T-helper 9 cell (primary cell): ENCODE measurements around the gene CIRBP.

Experiments
- DNase-seq: peaks from one replicate; pipeline ENCODE4 v3.0.0-alpha.2; 2020

The CIRBP gene

DNA sequence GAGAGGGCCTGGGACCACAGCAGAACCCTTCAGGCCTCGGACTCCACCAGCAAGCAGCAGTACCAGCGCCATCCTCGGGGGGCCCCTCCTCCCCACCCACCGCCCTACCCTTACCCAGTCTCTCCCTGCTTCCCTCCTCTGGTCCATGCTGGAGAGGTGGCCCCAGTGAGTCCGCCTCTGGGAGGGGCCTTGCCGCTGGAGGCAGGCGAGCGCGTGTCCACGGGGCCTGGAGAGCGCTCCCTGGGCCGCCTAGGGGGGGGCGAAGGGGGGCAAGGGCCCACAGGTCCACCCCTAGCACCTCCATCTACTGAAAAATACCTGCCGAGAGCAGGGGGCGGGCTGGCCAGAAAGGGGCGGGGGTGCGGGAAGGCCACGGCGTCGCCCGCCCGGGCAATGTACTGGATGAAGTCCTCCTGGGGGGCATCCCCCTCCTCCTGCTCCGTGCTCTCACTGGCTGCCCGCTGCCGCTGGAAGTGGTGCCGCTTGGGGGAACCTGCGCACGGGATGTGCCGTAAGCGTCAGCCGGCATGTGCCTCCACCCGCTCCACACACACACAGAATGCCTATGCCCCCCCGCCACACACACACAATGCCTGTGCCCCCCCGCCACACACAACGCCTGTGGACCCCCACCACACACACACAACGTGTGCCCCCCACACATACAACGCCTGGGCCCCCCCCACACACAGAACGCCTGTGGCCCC lies 38.2 kb upstream of the CIRBP start:
- DNase-seq: no peak

DNA sequence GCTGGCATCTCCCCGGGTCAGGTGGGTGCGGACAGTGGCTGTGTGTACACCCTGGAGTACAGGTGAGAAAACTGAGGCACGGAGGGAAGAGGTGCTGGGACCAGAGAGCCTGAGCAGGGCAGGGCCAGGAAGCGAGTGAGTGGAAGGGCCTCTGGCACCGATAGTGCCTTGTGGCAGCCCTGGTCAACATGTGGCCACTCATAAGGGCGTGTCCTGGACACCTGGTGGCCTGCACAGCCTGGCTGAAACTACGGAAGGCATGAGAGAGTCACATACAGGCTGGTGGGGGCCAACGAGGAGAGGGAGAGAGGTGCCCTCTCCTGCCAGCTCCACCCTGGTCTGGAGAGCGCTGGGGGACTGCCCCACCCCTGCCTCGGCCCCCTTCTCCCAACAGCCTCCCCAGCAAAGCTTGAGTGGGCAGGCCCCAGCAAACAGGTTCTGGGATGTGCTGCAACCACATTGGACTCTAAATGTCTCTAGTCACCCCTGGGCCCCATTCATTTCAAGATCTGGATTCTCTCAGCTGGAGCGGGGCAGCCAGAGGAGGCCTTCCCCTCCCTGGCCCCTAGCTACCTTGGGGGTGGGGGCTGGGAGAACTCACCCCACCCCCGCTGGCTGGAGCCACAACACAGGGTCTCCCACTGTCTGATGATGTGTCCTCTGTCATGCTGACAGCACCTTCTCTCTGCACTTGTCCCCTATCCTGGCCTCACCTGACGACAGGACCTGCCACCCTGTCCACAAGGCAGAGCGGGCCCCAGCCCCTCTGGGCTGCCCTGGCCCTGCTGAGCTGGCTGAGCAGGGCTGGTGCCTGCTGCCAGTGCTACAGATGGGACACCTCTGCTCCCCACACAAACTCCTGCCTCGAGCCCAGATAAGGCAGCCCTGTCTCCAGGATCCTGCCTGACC lies 37.1 kb upstream of the CIRBP start:
- DNase-seq: no peak

DNA sequence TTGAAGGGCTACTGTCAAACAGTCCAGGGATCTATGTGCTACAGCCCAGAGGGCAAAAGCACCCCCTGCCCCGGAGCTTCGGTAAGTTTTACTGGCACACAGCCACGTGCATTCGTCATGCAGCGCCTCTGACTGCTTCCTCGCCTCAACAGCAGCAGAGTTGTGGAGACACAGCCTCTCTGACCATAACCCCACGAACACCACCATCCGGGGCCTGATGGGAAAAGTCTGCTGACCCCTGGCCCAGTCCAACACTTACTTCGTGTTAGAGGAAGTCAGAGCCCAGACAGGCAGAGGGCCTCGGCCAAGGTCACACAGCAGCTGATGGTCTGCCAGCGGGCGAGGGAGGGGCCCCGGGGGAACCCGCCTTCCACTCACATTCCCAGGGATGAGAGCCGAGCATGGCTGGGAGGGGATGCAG lies 36.5 kb upstream of the CIRBP start:
- no peak for DNase-seq

DNA sequence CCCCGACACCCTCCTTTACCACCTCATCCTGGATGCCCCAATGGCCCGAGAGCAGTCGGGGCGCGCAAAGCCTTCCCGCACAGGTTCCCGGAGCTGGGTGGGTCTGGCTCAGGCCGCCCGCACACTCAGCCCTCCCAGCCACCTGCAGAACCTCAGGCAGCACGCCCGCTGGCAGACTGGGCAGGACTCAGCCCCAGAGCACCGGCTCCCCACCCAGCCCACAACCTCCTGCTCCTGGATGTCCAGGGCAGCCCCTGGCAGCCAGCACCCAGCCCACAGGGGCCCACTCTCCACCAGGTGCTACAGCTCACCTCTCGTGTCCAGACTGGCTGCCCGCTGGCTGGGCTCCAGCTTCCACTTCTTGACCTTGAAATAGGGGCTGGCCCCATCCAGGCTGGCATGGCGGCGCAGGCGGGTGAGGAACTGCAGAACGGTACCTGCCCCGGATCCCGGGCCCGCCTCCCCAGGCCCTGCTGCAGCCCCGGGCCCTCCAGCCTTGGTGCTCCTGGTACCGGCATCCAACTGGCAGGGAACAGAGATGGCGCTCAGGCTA lies 35.9 kb upstream of the CIRBP start:
- no peak for DNase-seq

DNA sequence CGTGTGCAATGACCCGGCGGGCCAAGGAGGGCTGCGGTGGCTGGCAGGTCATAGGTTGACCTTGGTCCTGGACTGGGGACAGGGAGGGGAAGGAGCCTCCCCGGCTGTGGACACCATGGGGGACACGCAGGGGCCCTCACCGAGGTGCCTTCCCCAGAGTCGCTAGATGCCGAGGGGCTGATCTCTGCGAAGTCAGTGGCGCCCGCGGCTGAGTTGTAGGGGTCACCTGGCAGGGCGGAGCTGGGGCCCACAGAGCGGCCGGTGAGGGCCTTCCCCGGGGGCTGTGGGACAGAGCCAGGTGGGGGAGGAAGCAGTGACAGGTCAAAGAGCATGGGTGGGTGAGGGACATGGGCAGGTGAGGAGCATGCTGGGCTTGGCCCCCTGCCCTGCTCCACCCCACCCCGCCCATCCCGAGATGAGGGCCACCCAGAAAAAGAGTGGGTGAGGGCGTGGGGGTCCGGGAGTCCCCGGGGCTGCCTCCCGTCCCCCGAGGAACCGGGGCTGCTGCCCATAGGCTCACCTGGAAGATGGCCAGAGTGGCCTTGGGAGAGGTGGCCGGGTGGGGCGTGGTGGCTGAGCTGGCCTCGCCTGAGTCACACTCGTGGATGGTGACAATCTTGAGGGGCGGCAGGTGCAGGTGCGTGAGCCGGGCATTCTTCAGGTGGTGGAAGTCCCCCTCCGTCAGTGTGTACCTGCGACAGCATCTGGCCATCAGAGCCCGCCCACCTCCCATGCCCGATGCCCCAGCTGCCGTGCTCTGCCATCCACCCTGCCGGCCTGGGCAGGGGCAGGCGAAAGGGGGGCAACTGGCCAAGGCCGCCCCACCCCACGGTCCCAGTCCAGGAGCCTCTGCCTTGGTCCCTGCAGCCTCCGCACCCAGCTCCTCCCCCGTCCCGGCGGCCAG lies 34.8 kb upstream of the CIRBP start:
- DNase-seq: no peak

DNA sequence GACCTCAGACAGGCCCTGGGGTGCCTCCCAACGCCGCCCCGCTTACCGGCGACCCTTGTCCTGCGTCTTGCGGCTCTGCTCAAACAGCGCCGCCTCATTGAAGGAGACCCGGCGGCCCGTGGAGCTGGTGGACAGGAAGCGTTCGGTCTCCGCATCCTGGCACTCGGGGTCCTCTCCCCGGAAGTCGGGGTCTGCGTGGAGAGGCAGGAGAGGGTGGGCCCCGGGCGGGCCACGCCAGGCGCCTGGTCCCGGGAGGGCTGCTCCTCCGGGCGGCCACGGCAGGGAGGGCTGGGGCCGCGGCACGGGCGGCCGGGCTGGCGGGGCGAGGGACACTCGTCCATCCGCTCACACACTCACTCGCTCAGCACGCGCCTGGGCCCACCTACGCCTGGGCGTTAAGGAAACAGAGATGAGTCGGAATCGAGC lies 34.2 kb upstream of the CIRBP start:
- DNase-seq: no peak

DNA sequence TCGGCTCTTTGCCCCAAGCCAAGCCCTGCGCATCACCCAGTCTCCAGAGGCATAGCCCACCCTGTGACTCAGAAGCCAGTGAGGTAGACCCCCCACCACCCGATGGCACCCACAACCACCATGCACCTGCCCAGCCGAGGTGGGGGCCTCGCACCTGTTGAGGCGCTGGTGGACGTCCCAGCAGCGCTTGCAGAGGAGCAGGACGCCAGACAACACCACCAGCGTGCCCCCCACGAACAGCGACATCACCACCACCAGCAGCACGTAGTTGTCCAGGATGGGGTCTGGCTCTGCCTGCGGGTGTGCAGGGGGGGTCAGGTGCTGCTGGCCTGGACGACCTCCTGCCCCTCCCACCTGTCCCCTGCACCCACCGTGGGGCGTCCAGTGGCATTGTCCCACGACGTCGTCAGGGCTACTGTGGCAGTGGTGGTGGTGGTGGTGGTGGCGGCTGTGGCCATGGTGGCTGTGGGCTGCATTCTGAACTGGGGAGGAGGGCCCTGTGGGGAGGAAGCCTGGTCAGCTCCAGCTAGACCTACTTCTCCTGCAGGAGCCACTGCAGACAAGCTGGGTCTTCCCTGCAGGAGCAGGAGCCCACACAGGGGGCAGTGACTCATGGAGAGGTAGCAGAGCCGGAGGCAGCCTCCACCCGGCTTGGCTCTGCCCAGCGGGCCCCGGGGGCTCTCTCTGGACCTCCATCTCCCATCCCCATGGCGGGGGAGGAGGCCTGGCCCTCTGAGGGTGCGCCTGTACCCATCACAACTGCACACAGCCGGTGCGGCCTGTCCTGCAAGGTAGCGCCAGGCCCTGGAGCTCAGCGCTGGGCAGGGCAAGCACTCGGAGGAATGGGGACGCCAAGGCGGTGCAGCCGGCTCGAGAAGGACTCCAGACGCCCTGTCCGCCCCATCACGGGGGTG lies 33.2 kb upstream of the CIRBP start:
- DNase-seq: no peak

DNA sequence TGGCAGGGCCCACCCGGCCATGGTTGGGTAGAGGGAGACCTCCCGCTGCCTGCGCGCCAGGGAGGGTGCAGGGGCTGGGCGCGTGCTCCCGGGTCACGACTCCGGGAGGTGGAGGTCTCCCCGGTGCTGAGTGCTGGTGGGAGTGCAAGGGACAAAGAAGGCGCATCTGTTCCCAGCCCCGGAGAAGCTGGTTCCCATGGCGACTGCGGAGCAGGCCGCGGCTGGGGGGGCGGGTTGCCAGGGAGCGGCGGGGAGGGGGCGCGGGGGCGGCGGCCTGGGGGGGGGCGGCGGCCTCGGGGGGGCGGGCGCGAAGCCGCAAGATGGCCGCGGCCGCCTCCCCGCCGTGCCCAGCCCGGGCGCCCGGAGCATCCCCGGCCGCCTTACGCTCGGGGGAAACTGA lies 32.6 kb upstream of the CIRBP start:
- DNase-seq: no peak

DNA sequence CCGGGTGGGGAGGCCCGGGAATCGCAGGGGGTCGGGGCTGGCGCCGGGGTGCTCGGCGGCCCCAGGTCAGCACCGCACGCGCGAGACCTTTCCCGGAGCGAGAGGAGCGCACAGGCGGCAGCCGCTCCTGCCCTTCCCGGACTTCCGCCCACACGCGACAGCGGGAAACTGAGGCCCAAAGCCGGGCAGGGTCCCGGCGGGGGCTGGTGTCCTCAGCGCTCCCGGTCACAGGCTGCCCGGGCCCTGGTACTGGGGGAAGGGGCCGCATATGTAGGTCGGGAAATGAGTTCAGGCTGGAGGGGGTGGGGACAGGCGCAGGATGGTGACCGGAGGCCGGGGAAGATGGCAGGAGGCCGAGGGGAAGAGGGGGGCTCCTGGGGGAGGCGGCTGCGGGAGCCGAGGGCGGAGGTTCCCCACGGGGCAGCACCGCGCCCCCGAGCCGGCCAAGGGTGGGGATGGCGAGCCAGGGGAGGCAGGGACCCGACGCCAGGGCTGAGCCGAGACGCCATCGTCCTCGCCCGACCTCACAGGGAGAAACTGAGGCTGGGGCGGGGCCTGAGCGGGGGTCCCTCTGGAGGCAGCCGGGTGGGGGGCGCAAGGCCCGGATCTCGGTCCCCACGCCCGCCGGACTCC lies 32.0 kb upstream of the CIRBP start:
- no peak for DNase-seq

DNA sequence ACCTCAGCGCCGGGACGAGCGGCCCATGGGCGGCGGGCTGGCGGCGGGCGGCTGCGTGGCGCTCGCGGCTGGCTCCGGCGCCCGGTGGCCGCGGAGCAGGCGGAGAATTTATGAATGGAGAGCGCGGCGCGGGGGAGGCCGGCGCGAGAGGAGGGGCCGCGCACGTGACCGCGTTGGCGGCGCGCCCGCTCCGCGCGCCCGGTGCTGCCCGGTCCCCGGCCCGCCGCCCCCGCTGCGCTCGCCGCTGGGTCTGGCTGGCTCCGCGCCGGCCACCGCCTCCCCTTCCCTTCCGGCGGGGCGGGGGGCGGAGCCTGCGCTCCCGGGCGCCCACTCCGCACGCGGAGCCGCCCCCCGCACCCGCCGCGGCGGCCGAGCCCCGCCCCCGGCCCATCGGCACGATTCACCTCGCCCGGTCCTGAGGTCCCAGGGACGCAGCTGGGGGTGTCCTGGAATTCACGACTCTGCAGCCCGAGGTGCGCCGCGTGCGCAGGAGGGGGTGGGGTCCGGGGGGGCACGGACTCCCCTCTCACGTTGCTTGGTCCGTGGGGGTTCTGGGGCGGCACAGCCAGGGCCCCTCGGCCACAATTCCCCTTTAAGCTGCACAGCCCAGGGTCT lies 31.3 kb upstream of the CIRBP start, which contains the start of gene CBARP:
CBARP (minus strand) TSS at position 252 of the 615 bp plus-strand sequence. CDS start 1,905 bp downstream, outside the sequence.
- no peak for DNase-seq

DNA sequence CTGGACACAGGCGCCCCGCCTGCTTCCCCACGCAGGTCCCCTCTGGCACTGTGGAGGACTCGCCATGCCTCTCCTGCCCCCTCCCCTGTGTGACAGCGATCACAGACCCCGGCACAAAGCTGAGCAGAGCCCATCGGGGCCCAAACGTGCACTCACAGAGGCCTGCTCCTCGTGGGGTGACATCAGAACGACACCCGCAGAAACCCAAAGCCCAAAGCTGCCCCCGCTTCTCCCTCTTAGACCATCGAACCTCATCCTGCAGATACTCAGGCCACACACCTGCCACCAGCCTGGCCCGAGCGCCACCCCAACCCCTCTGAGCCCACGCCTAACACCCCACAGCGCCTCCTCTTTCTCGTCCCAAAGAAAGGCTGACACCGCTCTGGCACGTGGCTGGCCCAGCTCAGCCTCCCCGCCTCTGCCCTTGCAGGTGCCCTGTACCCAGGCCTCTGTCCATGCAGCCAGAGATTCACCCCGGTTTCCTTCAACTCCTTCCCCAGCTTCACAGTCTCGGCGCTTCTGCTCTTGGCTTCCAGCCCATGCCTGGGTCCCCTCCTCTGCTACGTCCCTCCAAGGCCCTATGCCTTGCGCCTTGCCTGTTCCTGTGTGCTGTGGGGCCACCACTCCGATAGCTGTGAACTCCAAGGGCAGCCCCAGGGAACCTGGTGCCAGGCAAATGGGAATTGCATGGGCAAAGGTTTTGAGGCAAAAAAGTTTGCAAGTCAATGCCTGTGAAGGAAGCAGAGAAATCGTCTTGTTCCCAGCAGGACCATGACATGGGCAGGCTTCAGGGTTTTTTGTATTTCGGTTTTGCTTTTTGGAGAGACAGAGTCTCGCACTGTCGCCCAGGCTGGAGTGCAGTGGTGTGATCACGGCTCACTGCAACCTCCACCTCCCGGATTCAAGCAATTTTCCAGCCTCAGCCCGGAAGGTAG lies 30.5 kb upstream of the CIRBP start:
- no peak for DNase-seq

DNA sequence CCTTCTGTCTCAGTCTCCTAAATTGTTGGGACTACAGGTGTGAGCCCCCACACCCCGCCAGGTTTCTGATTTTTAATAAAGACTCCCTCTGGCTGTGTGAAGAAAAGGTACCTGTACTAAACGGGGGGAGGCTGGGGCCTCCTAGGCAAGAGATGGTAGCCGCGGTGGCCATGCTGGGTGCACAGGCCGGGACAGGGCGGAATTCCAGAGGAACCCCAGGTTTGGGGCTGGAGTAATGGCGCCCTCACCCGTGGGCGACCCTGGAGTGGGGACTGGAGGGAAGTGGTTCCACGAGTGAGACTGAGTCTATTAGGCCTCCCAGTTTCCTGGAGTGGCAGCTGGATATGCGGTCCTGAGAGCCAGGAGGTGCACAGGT lies 29.7 kb upstream of the CIRBP start:
- DNase-seq: no peak

DNA sequence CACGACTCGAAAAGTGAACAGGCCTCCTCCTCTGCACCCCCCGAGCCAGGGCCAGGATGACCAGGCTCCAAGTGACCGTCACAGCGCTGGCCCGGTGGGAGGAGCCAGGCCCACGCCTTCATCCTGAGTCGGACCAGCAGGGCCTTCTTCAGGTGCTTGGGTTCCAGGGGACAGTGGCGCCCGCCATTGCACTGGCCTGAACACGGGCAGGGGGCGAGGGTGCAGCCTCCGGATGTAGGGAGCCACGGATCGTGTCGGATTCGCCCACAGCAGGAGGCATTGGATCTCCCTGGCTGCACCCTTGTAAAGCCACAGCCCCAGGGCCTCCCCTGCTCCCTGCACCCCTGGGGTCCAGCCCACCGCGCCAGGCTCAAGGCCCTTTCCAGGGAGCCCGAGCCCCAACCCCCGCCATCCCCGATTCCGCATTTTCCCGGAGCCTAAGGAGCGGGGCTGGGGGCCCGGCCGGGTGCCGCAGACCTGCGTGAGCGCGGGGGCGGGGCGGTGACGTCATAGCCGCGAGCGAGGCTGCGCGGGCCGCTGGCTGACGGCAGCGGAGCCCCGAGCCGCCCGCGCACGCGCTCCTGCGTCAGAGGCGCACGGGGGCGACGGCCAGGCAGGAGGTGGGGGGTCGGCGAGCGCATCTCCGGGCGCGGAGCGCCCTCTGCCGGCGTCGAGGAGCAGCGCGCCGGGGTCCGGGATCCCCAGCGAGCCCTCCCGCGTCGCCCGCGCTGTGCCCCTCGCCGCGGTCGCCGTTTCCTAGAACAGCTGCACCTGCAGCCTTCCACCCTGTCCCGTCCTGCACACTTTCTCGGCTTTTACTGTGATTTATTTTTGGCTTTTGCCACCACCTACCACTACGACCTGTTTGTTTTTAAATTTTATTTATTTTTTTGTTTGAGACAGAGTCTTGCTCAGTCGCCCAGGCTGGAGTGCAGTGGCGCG lies 29.1 kb upstream of the CIRBP start:
- peak; percentile 94 for DNase-seq

DNA sequence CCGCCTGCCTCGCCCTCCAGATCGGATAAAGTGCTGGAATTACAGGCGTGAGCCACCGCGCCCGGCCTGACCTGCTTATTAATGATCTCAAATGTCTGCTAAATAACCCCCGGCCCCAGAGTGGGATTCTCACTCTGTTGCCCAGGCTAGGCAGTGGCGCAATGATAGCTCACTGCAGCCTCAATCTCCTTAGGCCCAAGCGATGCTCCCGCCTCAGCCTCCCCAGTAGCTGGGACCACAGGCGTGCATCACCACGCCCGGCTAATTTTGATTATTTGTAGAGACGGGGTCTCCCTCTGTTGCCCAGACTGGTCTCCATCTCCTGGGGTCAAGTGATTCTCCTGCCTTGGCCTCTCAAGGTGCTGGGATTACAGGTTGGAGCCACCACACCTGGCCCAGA lies 28.2 kb upstream of the CIRBP start:
- DNase-seq: no peak

DNA sequence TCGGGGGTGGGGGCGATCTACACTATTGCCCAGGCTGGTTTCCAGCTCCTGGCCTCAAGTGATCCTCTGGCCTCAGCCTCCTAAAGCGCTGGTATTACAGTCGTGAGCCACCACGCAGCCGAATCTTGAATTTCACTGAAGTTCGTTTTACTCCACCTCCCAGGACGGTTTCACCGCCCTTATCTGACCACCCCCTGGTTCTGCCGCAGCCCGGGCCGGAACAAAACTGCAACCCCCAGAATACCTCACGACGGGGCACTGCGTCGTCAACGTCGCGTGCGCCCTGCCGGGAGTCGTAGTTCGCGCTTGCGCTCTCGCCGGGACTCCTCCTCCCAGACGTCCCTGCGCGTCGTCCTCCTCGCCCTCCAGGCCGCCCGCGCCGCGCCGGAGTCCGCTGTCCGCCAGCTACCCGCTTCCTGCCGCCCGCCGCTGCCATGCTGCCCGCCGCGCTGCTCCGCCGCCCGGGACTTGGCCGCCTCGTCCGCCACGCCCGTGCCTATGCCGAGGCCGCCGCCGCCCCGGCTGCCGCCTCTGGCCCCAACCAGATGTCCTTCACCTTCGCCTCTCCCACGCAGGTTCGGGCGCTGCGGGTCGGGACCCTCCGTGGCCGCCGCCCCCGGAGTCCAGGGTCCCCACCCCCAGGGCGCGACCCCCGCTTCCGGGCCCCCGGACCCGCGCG lies 27.6 kb upstream of the CIRBP start, which contains the start of gene ATP5F1D:
ATP5F1D (plus strand) TSS at position 335 of the 679 bp plus-strand sequence; CDS start at position 435, 100 bp downstream.
- DNase-seq: peak; percentile 83

DNA sequence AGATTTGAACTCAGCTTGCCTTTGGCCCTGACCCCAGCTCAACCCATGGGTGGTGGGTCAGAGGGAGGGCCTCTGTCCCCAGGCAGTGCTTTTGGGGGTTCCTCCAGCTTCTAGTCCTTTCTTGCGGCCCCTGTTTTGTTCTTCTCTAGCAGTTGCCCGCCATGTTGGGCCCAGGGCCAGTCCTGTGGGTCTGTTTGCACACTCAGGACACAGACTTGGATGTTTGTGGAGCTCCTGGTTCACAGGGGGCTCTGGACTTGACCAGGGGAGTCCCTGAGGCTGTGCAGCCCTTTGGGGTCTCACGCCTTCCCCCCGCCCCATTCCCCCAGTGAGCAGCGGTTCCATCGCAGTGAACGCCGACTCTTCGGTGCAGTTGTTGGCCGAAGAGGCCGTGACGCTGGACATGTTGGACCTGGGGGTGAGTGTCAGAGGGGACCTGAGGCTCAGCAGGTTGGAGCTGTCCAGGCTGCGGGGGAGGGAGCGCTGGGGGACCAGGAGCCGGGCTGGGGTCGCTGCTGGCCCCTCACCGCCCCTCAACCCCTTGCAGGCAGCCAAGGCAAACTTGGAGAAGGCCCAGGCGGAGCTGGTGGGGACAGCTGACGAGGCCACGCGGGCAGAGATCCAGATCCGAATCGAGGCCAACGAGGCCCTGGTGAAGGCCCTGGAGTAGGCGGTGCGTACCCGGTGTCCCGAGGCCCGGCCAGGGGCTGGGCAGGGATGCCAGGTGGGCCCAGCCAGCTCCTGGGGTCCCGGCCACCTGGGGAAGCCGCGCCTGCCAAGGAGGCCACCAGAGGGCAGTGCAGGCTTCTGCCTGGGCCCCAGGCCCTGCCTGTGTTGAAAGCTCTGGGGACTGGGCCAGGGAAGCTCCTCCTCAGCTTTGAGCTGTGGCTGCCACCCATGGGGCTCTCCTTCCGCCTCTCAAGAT lies 25.1 kb upstream of the CIRBP start:
- peak; percentile 83 for DNase-seq
